Colonic mucosa (tissue), 4 donors: ENCODE data around the gene EXTL1. TPM values are rescaled to one million over a fixed set of nuclear protein-coding genes. Genes with fewer than 3 reads are reported as not detected.

Experiments used
- DNase-seq: peaks from one replicate; pipeline ENCODE4 v3.0.0-alpha.2; 2020
- H3K27ac ChIP-seq: fragments of 200-600 bp; one replicate; pipeline ENCODE4 v1.8.0; 2021
- H3K27me3 ChIP-seq: fragments of 200-600 bp; one replicate; pipeline ENCODE4 v1.8.0; 2021
- H3K36me3 ChIP-seq: fragments of 200-600 bp; one replicate; pipeline ENCODE4 v1.8.0; 2021
- H3K4me1 ChIP-seq: fragments of 200-600 bp; one replicate; pipeline ENCODE4 v1.8.0; 2021; ENCODE audit warnings: mild to moderate bottlenecking
- H3K4me3 ChIP-seq: fragments of 200-600 bp; one replicate; pipeline ENCODE4 v1.8.0; 2021
- H3K9ac ChIP-seq, 2 donors: one replicate each; pipeline ENCODE4 v1.7.0; 2013; ENCODE audit warnings: control low read depth in 2 of 2, low read depth in 2 of 2, low read length in 2 of 2
- H3K9me3 ChIP-seq: fragments of 200-600 bp; one replicate; pipeline ENCODE4 v1.8.0; 2021
- intact Hi-C: fragments of 100-400 bp; cut with DNase I; formaldehyde crosslinking; loops from one replicate; pipeline ENCODE4 v1.14.1; 2022
- total RNA-seq, 2 donors: library from RNA; stranded (reverse); fragmentation: NEBNext Ultra II Directional in 1 of 2; extraction: Animal tissue kit (Norgen Biotek cat#: 25700) in 1 of 2; gene quantifications; one replicate each; pipeline ENCODE4 v1.2.1, GENCODE V29; 2021
- TF ChIP-seq, protein P1 (sequence below): fragments of 200-600 bp; IDR thresholded peaks from one replicate; pipeline ENCODE4 v1.8.0; 2022; ENCODE audit warnings: antibody characterized with exemption, mild to moderate bottlenecking
- donor health status: healthy.
- donor health status: DM: no; HTN: no; CAD: no.
- donor health status: DM: no; HTN: no; CAD: no.

Gene EXTL1
- total RNA-seq, 2 donors from 2014 or later = 0.05 to 0.29 TPM

DNA sequence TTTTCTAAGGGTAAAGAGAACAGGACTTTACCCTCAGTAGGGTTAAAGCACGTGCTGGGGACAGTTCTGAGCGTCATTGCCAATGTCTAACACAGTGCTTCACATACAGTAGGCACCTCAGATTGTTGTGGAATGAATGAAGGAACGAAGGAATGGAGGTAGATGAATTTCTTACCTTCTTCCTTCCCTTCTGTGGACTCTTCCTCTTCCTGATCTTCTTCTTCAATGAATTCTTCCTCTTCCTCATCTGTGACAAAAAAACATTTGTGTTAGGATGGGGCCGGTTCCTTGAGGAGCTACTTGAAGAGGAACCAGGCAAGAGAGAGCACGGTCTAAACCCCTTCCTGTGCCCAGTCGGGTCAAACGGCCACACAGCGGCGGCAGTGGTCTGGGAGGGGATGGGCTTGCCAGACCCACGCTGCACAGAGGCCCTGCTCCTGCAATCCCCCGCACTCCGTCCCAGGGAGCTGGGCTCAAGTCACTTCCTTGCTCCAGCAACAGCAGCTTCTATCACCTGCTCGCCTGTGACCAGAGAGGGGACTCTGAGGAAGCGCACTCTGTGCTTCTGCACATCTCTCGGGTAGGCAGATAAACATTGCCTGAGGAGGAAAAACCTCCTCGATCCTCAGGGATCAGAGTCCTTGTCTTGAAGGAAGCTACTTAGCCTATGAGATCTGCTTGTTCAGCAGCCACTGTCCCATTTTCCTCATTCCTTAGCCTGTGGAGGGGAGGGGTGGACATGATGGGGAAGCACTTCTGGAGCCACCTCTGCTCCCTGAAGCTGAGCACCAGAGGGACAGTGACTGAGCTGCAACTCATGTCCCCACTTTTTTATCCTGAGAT is 32.4 kb downstream of the EXTL1 start:
- no peaks in the 10 kb centered on the region for H3K36me3 ChIP-seq

GRCh38 chr1:26055041-26055440 is 33.5 kb downstream of the EXTL1 start:
- no peaks in the 10 kb centered on the region for H3K4me1 ChIP-seq
- no peak for DNase-seq
- no peak overlapping the region for H3K9ac ChIP-seq
- TF ChIP-seq, protein P1, sequence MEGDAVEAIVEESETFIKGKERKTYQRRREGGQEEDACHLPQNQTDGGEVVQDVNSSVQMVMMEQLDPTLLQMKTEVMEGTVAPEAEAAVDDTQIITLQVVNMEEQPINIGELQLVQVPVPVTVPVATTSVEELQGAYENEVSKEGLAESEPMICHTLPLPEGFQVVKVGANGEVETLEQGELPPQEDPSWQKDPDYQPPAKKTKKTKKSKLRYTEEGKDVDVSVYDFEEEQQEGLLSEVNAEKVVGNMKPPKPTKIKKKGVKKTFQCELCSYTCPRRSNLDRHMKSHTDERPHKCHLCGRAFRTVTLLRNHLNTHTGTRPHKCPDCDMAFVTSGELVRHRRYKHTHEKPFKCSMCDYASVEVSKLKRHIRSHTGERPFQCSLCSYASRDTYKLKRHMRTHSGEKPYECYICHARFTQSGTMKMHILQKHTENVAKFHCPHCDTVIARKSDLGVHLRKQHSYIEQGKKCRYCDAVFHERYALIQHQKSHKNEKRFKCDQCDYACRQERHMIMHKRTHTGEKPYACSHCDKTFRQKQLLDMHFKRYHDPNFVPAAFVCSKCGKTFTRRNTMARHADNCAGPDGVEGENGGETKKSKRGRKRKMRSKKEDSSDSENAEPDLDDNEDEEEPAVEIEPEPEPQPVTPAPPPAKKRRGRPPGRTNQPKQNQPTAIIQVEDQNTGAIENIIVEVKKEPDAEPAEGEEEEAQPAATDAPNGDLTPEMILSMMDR = no peak
- intact Hi-C loops = no loop called here
- no peaks in the 10 kb centered on the region for H3K9me3 ChIP-seq
- no peak overlapping the region for H3K27ac ChIP-seq
- no peaks in the 10 kb centered on the region for H3K36me3 ChIP-seq
- no peaks in the 10 kb centered on the region for H3K27me3 ChIP-seq
- H3K4me3 ChIP-seq = no peak overlapping the region

More for the DNA sequence above, 32.4 kb downstream of the EXTL1 start:
- intact Hi-C loops = no loop called here
- no peak for DNase-seq
- Histone ChIP-seq H3K27ac (no peak overlapping the region), H3K9me3 (no peaks in the 10 kb centered on the region), H3K4me1 (no peaks in the 10 kb centered on the region), H3K4me3 (no peak overlapping the region), H3K27me3 (no peaks in the 10 kb centered on the region), H3K9ac (no peak overlapping the region)
- TF ChIP-seq, protein P1 = no peak

DNA sequence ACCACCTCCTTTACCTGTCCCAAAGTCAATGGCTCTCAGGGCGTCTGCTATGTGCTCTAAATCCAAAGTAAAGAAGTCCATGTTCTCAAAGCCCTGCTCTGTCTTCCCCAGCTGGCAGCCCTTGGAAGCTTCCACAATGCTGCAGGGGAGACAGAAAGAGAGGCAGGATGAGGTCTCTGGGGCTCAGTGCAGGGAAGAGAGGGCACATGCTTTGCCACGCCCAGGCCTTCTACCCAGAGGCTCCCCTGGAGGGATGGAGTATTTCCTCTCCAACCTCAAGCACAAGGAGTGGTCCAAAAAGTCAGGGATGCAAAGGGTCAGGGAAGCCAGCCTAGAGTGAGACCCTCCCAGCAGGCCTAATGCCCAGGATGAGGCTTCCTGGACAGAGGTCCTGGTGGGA is 35.6 kb downstream of the EXTL1 start:
- H3K4me3 ChIP-seq = no peak overlapping the region
- no peaks in the 10 kb centered on the region for H3K4me1 ChIP-seq
- no peak overlapping the region for H3K27ac ChIP-seq
- no peaks in the 10 kb centered on the region for H3K9me3 ChIP-seq
- no peak overlapping the region for H3K9ac ChIP-seq
- intact Hi-C loops = no loop called here
- no peaks in the 10 kb centered on the region for H3K36me3 ChIP-seq
- H3K27me3 ChIP-seq = no peaks in the 10 kb centered on the region
- no peak for DNase-seq
- TF ChIP-seq, protein P1 = no peak

DNA sequence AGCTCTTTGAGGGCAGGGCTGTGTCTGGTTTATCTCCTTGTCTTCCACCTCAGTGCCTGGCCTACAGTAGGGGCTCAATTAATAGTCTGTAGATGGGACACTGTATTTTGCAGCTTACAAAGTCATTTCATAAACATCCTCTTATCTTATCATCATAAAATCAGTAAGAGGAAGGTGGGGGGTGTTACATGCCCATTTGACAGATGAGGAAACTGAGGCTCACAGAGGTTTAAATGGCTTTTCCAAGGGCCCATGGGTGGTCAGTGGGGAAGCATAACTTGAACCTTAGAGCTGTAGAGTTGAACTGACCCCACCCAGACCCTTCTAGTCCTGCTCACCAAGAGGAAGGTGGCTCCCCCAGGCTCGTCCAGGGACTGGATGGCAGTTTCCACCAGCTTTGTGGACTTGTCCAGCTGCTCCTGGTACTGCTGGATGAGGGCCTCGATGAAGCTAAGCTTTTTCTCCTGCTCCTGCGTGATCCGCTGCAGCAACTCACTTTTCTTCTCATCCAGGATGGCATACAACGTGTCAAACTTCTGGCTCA is 36.5 kb downstream of the EXTL1 start:
- H3K27me3 ChIP-seq = no peaks in the 10 kb centered on the region
- H3K9ac ChIP-seq = no peak overlapping the region
- DNase-seq = no peak
- no peaks in the 10 kb centered on the region for H3K36me3 ChIP-seq
- H3K9me3 ChIP-seq = no peaks in the 10 kb centered on the region
- TF ChIP-seq, protein P1 = no peak
- no peak overlapping the region for H3K4me3 ChIP-seq
- no peak overlapping the region for H3K27ac ChIP-seq
- intact Hi-C loops = no loop called here
- H3K4me1 ChIP-seq = no peaks in the 10 kb centered on the region

- Histone ChIP-seq H3K4me1 (no peaks in the 10 kb centered on the region), H3K27me3 (no peaks in the 10 kb centered on the region), H3K9ac (no peak overlapping the region), H3K27ac (no peak overlapping the region), H3K9me3 (no peaks in the 10 kb centered on the region), H3K4me3 (no peak overlapping the region), H3K36me3 (no peaks in the 10 kb centered on the region)
- TF ChIP-seq, protein P1 = no peak
- no peak for DNase-seq
- intact Hi-C loops = no loop called here
These were observed 38.3 kb downstream of the EXTL1 start for GRCh38 chr1:26059906-26060305.
